ENCODE measurements around the gene CFAP141. TPM values are rescaled to one million over a fixed set of nuclear protein-coding genes. Genes with fewer than 3 reads are reported as not detected.

Gene CFAP141
- total RNA-seq, 2 donors from 2014 or later = not detected

- WGBS = 54% methylated on average over 2 of the region's 2 CpGs
- peaks cover 0 to 4% of the 10 kb centered on the region in 2 donors for H3K36me3 ChIP-seq
These were observed 29.8 kb downstream of the CFAP141 start for GRCh38 chr1:154176337-154176736.

GRCh38 chr1:154174654-154175053 lies 31.5 kb downstream of the CFAP141 start:
- WGBS = 91% methylated on average over 4 of the region's 4 CpGs
- TF ChIP-seq POLR2AphosphoS5 (IDR thresholded peaks at IDR 0.05) = no peak
- Histone ChIP-seq H3K4me3 (no peak overlapping the region), H3K27ac (no peak overlapping the region), H3K27me3 (replicated peaks; ENCODE audit: insufficient read depth) (no peaks in the 10 kb centered on the region), H3K4me1 (replicated peaks) (no peaks in the 10 kb centered on the region), H3K9me3 (no peaks in the 10 kb centered on the region), H3K36me3 (peaks cover 4 to 9% of the 10 kb centered on the region in 2 donors)
- intact Hi-C loops (cut with DNase I) = no loop called here
- no peak for DNase-seq (ENCODE audit: low spot score)

More at GRCh38 chr1:154176337-154176736, 29.8 kb downstream of the CFAP141 start:
- no peak for DNase-seq (ENCODE audit: low spot score)
- no peaks in the 10 kb centered on the region for H3K27me3 ChIP-seq (replicated peaks; ENCODE audit: insufficient read depth)
- intact Hi-C loops (cut with DNase I) = no loop called here
- H3K9me3 ChIP-seq = no peaks in the 10 kb centered on the region
- H3K27ac ChIP-seq = no peak overlapping the region
- TF ChIP-seq POLR2AphosphoS5 (IDR thresholded peaks at IDR 0.05) = no peak
- TF ChIP-seq POLR2A (IDR thresholded peaks at IDR 0.05) = no peak
- TF ChIP-seq CTCF (IDR thresholded peaks at IDR 0.05) = no peak
- H3K4me1 ChIP-seq (replicated peaks) = no peaks in the 10 kb centered on the region
- no peak overlapping the region for H3K4me3 ChIP-seq

DNA sequence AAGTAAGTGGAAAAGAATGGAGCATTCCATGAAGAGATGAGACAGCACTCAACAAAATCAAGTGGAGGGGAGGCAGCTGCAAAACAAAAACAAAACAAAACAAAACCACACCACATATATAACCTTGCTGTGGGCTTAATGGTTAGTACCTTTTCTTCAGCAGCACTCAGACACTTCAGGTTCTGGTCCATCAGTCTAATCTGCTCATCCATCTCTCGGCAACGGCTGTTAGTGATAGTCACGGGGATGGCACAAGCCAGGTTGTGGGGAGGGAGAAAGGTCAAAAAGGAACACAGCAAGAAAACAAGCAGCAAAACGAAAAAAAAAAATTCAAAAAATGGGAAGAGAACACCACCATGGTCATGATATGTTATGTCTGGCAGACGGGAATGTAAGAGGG lies 34.3 kb downstream of the CFAP141 start:
- H3K36me3 ChIP-seq = peaks cover 9 to 22% of the 10 kb centered on the region in 2 donors

GRCh38 chr1:154171223-154171583 lies 34.9 kb downstream of the CFAP141 start:
- H3K4me3 ChIP-seq = no peak overlapping the region
- H3K36me3 ChIP-seq = peaks cover 9 to 22% of the 10 kb centered on the region in 2 donors
- intact Hi-C loops (cut with DNase I) = no loop called here
- DNase-seq (ENCODE audit: low spot score) = no peak
- H3K9me3 ChIP-seq = no peaks in the 10 kb centered on the region
- 87% methylated on average over 4 of the region's 4 CpGs for WGBS
- no peak overlapping the region for H3K27ac ChIP-seq
- no peaks in the 10 kb centered on the region for H3K27me3 ChIP-seq (replicated peaks; ENCODE audit: insufficient read depth)
- no peaks in the 10 kb centered on the region for H3K4me1 ChIP-seq (replicated peaks)
- no peak for TF ChIP-seq CTCF (IDR thresholded peaks at IDR 0.05)
- no peak for TF ChIP-seq POLR2A (IDR thresholded peaks at IDR 0.05)
- no peak for TF ChIP-seq POLR2AphosphoS5 (IDR thresholded peaks at IDR 0.05)

More for the DNA sequence above, 34.3 kb downstream of the CFAP141 start:
- H3K4me1 ChIP-seq (replicated peaks) = no peaks in the 10 kb centered on the region
- no peaks in the 10 kb centered on the region for H3K9me3 ChIP-seq
- TF ChIP-seq CTCF (IDR thresholded peaks at IDR 0.05) (no peak), POLR2AphosphoS5 (IDR thresholded peaks at IDR 0.05) (no peak), POLR2A (IDR thresholded peaks at IDR 0.05) (no peak)
- no peaks in the 10 kb centered on the region for H3K27me3 ChIP-seq (replicated peaks; ENCODE audit: insufficient read depth)
- no peak overlapping the region for H3K4me3 ChIP-seq
- H3K27ac ChIP-seq = no peak overlapping the region
- 86% methylated on average over 5 of the region's 5 CpGs for whole genome bisulfite sequencing
- intact Hi-C loops (cut with DNase I) = no loop called here
- DNase-seq (ENCODE audit: low spot score) = no peak

DNA sequence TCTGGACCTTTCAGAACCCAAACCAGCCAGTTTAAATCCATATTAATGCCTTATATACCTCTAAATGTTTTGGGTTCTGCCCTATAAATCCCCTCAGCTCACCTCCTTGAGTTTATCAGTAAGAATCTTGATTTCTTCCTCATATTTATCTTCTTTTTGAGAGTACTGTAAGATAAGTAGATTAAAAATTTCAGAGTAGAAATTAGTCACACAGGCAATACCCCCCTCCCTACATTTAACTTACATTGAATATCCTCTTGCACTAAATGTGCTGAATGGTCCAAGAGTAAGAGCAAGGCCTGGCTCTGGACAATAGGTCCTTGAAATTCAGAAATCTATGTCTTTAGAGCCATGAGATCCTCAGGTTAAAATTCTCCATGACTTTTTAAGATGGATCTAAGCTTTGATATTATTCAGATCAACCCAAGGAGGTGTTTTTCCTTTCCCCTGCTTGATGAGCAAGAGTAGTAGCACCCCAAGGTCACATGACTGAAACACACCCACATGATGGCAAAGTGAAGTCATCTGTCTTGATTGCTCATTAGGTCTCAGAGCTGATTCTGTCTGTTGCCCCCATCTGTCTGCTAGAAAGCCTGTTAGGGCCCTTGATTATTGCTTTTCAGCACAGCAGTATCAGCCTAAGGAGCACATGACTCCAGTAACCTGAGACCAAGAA lies 35.4 kb downstream of the CFAP141 start:
- Histone ChIP-seq H3K27ac (no peak overlapping the region), H3K4me3 (no peak overlapping the region), H3K9me3 (no peaks in the 10 kb centered on the region), H3K36me3 (peaks cover 9 to 22% of the 10 kb centered on the region in 2 donors), H3K4me1 (replicated peaks) (no peaks in the 10 kb centered on the region), H3K27me3 (replicated peaks; ENCODE audit: insufficient read depth) (no peaks in the 10 kb centered on the region)
- no peak for TF ChIP-seq CTCF (IDR thresholded peaks at IDR 0.05)
- intact Hi-C loops (cut with DNase I) = no loop called here
- DNase-seq (ENCODE audit: low spot score) = no peak
